ENCODE measurements around the gene C10orf67.
"Not testable (repeated sequence)": the region's sequence is repeated elsewhere in the genome, so short reads cannot be mapped to it uniquely, and the experiment has no call there.

The C10orf67 gene

DNA sequence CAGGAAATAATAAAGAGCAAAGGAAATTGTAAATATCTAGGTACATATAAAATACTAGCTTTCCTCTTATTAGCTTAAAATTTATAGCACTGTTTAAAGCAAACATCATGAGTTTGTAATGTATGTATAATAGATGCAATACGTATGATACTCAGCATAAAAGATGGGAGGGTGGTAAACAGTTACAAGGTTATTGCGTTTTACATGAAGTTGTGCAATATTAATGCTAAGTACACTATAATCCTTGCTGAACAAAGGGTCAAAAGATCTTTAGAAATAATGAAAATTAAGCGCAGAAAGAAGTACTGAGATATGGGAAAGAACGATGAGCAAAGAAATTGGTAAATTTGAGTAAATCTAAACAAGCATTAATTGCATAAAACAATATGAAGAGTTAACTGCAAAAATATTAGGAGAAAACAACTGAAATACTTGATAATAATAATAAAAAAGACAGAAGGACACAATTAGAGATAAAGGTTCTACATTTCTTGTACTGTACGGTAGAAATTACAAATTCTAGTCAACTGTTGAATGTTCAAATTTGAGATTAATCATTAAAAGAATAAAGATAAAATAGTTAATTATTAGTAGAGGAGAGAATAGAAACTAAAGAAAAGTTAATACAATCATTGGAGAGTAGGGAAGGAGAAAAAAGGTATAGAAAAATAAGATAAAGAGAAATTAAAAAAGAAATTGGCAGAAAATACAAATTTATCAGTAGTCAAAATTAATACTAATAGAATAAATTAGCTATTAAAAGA is 17.9 kb downstream of the C10orf67 start:
- DNase-seq (ENCODE audit: low read depth in 2 of 3, low spot score in 2 of 3): no peak

DNA sequence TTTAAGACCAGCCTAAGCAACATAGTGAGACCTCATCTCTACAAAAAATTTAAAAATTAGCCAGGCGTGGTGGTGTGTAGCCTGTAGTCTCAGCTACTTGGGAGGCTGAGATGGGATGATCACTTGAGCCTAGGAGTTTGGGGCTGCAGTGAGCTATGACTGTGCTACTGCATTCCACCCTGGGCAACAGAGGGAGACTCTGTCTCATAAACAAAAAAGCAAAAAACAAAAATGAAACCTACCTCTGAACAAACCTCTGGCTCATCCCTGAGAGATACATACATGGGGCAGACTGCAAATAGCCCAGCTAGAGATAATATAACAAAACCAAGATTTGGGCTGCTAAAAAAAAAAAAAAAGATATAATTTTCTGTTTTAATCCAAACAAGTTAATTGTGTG is 19.5 kb downstream of the C10orf67 start:
- no peak for DNase-seq (ENCODE audit: low read depth in 2 of 3, low spot score in 2 of 3)

DNA sequence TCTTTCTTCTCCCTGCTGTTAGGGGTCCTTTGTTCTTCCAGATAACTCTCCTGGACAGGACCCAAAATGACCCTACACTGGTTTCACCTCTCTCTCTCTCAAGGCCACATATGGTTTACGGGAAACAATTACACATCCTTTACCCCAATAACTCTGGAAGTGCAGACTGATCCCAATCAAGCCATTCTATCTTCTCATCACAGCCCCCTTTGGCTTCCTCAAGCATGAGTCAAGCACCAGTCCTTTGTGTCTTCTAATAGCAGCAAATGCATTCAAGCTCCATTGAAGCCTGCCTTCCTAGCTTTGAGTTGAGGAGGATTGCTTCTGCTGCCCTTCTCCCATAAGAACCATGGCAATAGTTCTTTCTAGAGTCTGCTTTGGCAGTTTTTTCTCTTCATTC is 20.2 kb downstream of the C10orf67 start:
- DNase-seq (ENCODE audit: low read depth in 2 of 3, low spot score in 2 of 3): no peak

DNA sequence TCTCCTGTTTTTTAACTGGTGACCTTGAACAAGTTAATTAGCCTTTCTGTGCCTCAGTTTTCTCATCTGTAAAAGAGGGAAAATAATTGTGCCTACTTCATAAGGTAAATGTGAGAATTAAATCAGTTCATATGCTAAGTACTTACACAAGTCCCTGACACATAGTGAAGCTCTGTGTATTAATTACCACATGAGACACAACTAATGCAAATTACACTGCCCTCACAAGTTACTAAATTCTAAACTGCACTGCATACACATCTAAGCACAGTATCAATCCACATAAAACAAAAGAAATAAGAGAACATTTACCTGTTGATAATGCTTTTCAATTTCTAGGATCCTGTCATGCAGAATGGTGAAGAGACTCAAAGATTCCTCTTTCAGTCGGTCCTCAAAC is 22.5 kb downstream of the C10orf67 start:
- DNase-seq (ENCODE audit: low read depth in 2 of 3, low spot score in 2 of 3): no peak

DNA sequence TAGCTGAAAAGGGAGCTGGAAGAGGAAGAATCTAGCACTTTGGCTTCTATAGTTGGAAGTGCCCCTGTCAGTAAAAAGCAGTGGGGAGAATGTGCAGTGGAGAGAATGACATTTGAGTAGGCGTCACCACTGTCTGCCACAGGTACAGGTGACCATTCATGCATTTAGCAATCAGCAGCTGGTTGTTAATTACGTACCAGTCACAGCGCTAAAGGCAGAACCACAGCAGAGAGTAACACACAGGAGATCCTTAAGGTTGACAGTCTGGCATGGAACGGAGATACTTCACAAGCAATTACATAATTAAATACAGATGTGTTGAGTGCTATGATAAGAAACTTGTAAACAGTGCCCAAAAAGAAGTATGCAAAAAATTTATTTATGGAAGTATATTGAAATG is 24.8 kb downstream of the C10orf67 start:
- DNase-seq (ENCODE audit: low read depth in 2 of 3, low spot score in 2 of 3): no peak

DNA sequence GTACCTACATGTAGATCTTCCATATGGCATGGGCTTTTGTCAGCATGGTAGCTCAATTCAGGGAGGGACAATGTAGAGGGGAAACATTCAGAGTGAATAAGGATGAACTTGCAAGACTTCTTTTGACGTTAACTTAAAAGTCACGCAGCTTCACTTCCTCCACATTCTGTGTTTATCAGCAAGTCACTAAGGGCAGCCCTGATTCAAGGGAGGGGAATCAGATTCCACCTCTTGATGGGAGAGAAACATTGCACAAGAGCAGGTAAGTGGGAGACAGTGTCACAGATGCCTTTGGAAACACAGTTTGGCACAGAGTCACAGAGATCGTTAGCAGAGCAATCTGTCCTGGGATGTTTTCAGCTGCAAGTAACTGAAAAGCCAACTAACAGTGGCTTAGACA is 26.2 kb downstream of the C10orf67 start:
- no peak for DNase-seq (ENCODE audit: low read depth in 2 of 3, low spot score in 2 of 3)

DNA sequence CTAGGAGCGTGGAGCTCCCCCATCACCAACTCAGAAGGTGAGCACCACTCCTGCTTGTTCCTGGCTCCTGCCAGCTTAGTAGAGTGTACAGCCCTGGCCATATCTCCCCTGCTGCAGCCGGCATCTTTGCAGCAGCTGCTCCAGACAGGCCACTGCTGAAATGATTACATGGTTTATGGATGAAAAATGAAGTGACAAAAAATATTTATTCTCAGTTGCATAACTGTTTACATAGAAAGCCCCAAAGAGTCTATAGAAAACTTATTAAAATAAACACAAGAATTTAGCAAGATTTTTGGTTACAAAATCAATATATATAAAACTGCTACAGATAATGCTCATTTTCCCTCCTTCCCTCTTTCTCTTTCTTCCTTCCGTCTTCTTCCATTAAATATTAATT is 27.2 kb downstream of the C10orf67 start:
- DNase-seq (ENCODE audit: low read depth in 2 of 3, low spot score in 2 of 3): no peak

DNA sequence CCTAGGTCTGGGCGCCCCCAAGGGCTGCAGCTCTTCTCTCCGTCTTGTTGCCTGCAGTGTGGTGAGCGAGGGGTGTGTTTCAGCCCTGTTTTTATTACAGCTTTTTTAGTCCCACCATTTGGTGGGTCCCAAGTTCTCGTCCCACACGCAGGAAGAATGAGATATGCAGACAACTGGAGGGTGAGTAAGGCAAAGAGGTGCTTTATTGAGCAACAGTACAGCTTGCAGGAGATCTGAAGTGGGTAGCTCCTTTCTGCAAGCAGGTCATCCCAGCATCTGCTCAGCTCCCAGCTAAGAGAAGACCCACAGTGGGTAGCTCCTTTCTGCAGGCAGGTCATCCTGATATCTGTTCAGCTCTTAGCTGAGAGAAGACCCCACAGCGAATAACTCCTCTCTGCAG is 28.2 kb downstream of the C10orf67 start:
- DNase-seq (ENCODE audit: low read depth in 2 of 3, low spot score in 2 of 3): no peak

DNA sequence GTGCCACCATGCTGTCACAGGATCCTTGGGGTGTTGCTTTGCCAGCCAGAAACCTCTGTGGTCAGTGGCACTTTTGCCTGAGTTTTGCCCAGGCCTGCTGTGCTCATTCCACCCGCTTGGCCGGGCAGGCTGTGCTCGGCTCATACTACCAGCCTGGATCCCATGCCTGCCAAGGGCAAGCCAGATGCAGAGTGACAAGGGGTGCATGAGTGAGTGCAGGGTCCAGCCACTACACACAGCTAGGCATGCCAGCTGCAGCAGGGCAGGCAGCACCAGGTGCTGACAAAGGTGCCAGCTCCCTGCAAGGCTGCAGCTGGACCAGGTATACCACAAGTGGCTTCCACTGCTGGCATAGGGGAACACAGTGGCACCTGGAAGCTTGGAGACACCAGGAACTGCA is 28.6 kb downstream of the C10orf67 start:
- no peak for DNase-seq (ENCODE audit: low read depth in 2 of 3, low spot score in 2 of 3)

DNA sequence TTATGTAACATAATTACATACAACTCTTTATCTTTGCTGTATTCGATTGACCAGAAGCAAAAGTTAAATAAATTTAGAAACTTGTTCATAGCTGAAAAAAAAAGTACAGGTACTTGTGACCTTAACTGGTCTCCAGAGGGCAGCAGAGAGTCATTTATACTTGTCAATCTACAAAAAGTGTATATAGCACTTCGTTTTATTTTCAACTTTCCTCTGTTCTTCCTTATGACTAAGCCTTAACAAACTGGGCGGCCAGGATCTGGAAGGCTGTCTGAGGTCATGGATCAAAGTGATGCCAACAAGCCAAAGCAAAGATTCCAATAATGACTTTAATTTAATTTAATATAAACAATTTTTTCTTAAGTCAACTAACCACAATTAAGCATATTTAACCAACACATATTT is 29.8 kb downstream of the C10orf67 start:
- DNase-seq (ENCODE audit: low read depth in 2 of 3, low spot score in 2 of 3): peak in 1 of 3 experiments; percentile 34

DNA sequence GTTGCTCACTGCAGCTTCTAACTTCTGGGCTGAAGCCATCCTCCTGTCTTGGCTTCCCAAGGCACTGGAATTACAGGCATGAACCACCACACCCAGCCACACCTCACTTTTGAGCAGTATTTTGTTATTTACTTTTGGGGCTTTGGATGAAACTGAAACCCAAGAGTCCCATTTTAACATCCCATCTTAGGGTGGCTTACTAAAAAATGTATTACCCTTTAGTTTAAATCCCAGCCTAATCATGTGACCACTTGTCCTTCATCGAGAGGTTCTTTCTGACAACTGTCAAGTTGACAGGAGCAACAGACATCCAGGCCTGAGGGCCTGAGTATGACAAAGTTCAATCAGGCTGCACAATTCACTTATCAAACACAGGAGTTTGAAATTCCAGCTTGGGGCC is 33.6 kb downstream of the C10orf67 start:
- no peak for DNase-seq (ENCODE audit: low read depth in 2 of 3, low spot score in 2 of 3)

DNA sequence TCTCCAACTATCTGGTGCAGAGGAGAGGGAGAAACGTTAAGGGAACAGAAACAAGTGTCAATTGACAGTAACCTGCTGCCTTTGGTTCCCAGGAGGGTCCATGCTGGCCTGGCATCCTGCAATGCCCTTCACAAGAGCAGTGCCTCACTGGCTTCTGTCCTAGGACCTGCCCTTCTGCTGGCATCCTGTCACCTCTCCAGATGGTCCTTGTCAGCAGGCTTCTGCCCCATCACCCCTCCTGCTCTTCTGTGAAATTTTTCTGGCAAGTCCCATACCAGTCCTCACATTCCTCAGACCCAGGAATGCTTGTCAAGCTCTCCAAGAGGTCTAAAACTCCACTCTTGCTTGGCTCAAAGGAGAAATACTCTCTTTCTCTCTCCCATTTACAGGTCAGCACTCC is 34.2 kb downstream of the C10orf67 start:
- no peak for DNase-seq (ENCODE audit: low read depth in 2 of 3, low spot score in 2 of 3)

DNA sequence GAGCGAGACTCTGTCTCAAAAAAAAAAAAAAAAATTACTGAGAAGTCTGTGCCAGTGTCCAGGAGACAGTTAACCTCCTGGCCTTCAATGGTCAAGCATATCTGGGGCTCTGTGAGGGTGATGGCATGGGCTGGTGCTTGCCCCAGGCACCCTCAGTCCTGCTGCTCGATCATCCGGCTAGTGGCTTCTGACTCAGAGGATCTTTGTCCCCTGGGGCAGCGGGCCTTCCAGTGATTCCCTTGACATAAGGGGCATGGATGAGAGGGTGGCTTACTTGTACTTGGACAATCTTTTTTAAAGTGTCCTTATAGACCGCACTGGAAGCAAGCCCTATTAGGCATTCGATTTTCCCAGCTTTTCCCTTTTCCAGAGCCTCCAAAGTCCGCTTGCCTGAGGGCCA is 44.6 kb downstream of the C10orf67 start:
- not testable (repeated sequence) for DNase-seq (ENCODE audit: low read depth in 2 of 3, low spot score in 2 of 3)

DNA sequence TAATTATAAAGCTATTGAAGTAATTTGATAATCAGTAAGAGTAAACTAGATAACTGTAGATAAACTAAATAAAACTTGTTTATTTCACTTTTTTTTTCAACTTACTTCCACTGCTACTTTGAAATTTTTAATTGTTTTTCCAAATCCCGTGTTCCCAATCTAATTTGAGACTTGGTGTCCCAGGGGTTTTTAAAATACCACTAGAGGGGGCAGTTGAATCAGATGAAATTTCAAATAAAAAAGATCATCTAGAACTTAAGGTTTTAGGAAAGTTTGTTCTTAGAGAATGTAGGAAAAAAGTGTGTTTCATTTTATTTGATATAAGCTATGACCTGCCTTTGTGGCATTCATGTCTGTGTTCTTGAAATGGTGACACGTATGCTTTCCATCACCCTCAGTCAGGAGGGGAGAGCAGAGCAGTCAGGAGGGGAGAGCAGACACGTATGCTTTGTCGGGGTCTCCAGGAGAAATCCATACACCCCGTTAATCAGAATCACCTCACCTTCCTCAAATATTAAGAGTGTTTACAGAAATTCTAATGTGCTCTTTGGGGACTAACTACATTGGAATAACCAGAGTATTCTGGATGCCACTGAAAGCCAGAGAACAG is 49.9 kb downstream of the C10orf67 start:
- DNase-seq (ENCODE audit: low read depth in 2 of 3, low spot score in 2 of 3): no peak

DNA sequence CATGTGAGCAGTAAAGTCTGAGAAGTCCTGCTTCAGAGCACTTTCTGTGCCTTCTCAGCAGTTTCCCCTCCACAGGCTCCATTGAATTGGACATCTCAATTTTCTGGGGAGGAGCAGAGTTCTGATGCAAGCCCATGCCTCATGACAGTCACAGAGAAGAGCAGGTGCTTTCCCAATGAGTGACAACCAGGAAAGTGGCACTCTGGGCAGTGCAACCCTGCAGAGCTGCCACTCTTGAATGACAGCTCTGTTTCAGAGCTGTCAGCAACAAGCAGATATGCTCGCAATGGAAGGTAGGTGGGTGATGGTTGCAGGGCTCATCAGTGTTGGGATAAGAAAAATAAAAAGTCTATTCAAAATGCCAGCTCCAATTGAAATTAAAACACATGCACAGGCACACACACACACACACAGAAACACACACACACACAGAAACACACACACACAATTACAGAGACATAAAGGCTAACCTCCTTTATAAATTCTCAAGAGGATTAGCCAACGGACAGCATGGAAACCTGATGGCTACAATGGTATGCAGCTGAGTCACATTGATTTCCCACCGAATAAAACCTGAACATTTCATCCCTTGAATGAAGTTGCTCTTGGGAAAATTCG is 50.5 kb downstream of the C10orf67 start:
- DNase-seq (ENCODE audit: low read depth in 2 of 3, low spot score in 2 of 3): no peak

DNA sequence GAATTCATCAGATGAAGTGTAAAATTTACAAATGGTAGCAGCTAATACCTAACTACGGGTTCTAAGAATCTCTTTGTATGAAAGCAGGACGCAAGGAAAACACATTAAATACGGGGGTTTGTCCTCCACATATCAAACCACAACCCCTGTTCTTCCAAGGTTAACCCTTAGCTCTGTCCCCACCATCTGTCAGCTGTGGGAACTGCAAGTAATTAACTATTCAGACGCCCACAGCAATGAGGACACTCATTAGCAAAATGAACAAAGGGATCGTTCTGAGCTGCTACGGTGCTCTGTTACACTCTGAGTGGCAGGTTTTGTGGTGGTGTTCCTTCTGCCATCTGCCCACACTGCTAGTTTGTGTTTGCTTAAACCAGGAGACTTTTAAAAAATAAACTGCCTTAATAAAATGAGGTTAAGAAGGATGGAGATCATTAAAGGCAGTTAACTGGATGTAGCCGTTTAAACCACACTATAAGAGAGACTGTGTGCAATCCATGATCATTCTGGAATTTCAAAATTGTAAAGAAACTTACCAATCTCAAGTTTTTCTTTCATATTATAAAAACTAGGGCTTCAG is 51.4 kb downstream of the C10orf67 start:
- DNase-seq (ENCODE audit: low read depth in 2 of 3, low spot score in 2 of 3): no peak

DNA sequence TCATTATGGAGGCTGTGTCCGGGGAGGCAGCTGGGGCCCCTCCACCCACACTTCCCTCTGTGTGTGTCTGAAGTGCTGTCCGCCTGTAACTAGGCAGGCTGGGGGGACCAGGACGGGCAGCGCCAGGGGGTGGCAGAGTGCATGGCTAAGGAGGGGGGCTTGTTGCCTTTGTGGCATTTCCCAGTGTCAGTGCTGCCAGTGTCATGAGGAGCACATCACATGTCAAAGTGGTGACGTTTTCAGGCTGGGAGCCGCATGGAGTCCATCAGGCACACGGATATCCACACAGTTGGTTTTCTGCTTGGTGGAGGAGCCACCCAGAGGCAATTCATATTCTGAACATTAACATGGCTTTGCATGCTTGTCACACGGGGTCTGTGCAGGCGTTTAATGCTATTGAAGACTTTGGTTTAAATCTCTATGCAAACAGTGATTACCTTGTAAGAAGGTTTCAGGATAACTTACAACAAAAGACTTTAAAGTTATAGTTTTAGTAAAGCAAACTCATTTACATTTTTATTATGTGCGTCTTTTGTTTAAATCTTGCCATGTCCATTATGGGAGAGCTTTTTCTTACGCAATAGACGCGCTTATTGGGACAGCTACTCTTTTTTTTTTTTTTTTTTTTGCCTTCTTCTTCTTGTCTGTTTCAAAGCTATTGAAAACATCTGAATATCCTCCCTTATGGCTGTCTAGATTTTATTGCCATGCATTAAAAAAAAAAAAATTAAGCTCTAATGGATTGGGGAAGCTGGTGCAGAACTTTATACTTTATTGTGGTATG is 52.9 kb downstream of the C10orf67 start:
- DNase-seq (ENCODE audit: low read depth in 2 of 3, low spot score in 2 of 3): no peak

DNA sequence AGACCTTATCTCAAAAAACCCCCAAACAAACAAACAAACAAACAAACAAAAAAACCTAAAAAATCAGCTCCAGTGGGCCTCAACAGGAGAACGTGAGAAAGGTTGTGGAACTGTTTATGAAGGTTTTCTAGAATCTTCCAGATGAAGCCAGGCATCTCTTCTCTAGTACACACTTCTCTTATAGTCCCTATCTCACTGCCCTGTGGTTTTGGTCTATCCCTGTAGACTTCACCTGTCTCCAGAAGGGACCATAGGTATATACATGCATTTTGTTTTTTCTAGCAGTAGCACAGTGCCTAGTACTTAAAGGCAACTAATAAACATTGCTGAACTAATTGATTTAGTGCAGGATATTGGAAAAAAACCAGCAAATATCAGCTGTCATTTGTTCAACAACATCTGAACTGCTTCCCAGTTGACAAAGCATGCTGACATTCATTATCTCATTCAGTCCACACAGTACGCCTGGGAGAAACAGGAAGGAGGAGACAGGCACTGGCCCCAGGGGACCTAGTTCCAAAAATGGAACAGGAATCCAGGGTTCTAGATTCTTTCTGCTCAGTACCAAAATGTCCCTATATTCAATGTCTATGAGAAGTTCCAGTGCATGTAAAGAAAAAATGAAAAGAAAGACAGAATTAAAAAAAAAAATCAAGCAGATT is 59.8 kb downstream of the C10orf67 start:
- DNase-seq (ENCODE audit: low read depth in 2 of 3, low spot score in 2 of 3): no peak

DNA sequence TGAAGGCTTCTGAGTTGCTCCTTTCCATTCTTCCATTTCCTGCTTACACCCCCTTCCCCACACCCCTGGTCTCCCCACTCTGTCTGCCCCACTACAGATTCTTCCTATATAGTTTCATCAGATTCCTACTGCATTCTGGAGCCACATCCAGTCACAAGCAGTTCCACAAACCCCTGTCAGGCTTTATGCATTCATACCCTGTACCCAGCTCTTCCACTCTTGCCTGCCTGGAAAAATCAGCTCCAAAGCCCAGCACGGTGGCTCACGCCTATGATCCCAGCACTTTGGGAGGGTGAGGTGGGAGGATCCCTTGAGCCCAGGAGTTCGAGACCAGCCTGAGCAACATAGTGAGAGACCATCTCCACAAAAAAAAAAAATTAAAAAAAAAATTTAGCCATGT is 60.4 kb downstream of the C10orf67 start:
- no peak for DNase-seq (ENCODE audit: low read depth in 2 of 3, low spot score in 2 of 3)

DNA sequence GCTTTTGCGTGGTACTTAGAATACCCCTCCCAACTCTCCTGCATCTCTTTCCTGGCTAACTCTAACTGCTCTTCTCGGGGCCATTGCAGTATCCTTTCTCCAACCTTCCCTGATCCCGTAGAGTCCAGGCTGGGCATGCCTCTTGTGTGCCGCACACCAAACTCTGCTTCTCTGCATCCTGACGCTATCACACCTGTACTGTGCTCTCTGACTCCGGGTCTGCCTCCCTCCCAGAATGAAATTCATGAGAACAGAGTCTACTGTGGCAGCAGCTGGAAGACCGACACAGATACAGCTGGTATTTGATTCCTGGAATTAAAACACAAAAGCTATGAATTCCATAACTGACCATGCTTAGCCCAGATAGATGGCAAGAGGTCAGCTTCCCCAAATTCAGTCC is 60.9 kb downstream of the C10orf67 start:
- DNase-seq (ENCODE audit: low read depth in 2 of 3, low spot score in 2 of 3): no peak

DNA sequence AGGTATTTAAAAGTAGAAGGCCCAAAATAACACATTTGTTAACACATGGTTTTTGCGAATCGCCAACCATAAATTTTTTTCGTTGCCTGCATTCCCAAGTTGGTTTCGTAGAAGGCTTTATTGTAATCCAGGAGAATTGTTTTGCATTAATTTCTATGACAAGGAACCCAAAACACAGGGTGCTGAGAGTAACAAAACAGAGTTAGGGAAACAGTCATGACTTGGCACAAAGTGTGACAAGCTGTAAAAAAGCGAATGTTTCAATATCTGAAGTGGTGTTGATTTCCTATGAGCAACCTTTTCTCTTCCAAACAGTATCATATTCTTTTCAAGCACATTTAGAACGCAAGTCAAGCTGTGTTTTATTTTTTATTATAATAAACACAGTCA is 63.6 kb downstream of the C10orf67 start:
- DNase-seq (ENCODE audit: low read depth in 2 of 3, low spot score in 2 of 3): no peak
